ENCODE data around the gene PRR15. TPM values are rescaled to one million over a fixed set of nuclear protein-coding genes. Genes with fewer than 3 reads are reported as not detected.
"Not testable (repeated sequence)": the region's sequence is repeated elsewhere in the genome, so short reads cannot be mapped to it uniquely, and the experiment has no call there.

Gene PRR15
- total RNA-seq (not detected), polyA plus RNA-seq (not detected)

- intact Hi-C loops (cut with micrococcal nuclease), result no loop called here
- H3K27ac ChIP-seq (ENCODE audit: low read depth, low read length), result no peak within 1 kb of the TSS
- POLR2A ChIA-PET (ENCODE audit: partially characterized antibody), result no interaction called here
- CTCF ChIA-PET (ENCODE audit: partially characterized antibody), result no interaction called here
- peaks cover 0 to 5% (median 0%) of the 10 kb centered on the region in 8 donors for H3K9me3 Mint-ChIP-seq
- H3K9me3 ChIP-seq (ENCODE audit: control insufficient read depth in 1 of 2, low read length in 2 of 2), result no peaks in the 10 kb centered on the region
- H3K27me3 ChIP-seq (ENCODE audit: insufficient read depth, low read length), result peaks cover 16% of the 10 kb centered on the region
- peaks cover 14% of the 10 kb centered on the region for H3K4me1 ChIP-seq (ENCODE audit: insufficient read depth, low read length)
- H3K27me3 Mint-ChIP-seq, result peaks cover 32 to 38% of the 10 kb centered on the region in 2 donors
- peak within 1 kb of the TSS in 7 of 8 donors; percentile 13 to 83 (median 49) for H3K4me3 Mint-ChIP-seq
- H3K4me1 Mint-ChIP-seq, result peaks cover 3 to 28% (median 10%) of the 10 kb centered on the region in 4 donors
- no peaks in the 10 kb centered on the region for H3K36me3 ChIP-seq (ENCODE audit: insufficient read depth, low read length)
- no peak for DNase-seq
- no peak within 1 kb of the TSS for H3K27ac Mint-ChIP-seq
- H3K4me3 ChIP-seq (ENCODE audit: low read length in 2 of 2), result no peak within 1 kb of the TSS
- no peaks in the 10 kb centered on the region for H3K36me3 Mint-ChIP-seq
Observed at GRCh38 chr7:29563590-29564495, at the start of gene PRR15. TSS of gene PRR15 (plus strand) at chr7:29563835. CDS start at chr7:29566330, 2,495 bp downstream.

DNA sequence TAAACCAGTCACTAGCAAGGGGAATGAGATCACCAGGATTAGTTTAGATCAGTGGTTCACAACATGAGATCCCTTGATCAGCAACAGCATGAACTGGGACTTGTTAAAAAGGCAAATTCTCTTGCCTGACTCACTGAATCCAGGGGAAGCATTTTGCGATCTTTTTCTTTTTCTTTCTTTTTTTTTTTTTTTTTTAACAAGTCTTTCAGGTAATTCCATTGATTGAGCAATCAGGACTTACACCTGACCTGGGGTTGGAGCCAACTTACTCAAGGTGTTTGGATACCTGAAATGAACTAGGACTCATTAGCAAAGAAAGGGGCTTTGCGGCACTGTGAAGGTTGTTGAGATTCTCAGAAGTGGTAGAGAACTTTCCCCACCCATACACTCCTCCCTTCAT, 47.1 kb upstream of the PRR15 start:
- POLR2A ChIA-PET (ENCODE audit: partially characterized antibody), result no interaction called here
- intact Hi-C loops (cut with micrococcal nuclease), result no loop called here
- Mint-ChIP-seq H3K4me3 (no peak overlapping the region), H3K4me1 (no peaks in the 10 kb centered on the region), H3K36me3 (no peaks in the 10 kb centered on the region), H3K9me3 (peaks cover 0 to 6% (median 3%) of the 10 kb centered on the region in 8 donors), H3K27ac (no peak overlapping the region), H3K27me3 (peaks cover 0 to 4% of the 10 kb centered on the region in 2 donors)
- Histone ChIP-seq H3K36me3 (ENCODE audit: insufficient read depth, low read length) (no peaks in the 10 kb centered on the region), H3K9me3 (ENCODE audit: control insufficient read depth in 1 of 2, low read length in 2 of 2) (no peaks in the 10 kb centered on the region), H3K4me1 (ENCODE audit: insufficient read depth, low read length) (no peaks in the 10 kb centered on the region), H3K4me3 (ENCODE audit: low read length in 2 of 2) (no peak overlapping the region), H3K27me3 (ENCODE audit: insufficient read depth, low read length) (no peaks in the 10 kb centered on the region), H3K27ac (ENCODE audit: low read depth, low read length) (no peak overlapping the region)
- CTCF ChIA-PET (ENCODE audit: partially characterized antibody), result no interaction called here
- no peak for DNase-seq

DNA sequence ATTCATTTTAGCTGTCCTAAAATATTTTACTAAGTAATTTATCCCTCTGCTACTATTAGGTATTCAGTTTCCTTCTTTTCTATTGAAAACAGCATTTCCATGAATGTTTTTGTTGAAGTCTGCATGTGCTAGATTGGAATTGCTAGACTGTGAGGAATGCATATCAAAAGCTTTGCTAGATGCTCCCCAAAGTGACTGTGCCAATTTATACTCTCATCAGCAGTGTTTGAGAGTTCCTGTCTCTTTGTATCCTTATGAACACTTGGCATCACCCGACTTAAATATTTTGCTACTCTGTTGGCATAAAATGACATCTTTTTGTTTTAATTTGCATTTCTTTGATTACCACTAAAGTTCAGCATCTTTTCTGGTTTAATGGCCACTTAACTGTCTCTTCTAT, 45.0 kb upstream of the PRR15 start:
- Histone ChIP-seq H3K4me3 (ENCODE audit: low read length in 2 of 2) (no peak overlapping the region), H3K27me3 (ENCODE audit: insufficient read depth, low read length) (no peaks in the 10 kb centered on the region), H3K9me3 (ENCODE audit: control insufficient read depth in 1 of 2, low read length in 2 of 2) (peaks cover 0 to 3% of the 10 kb centered on the region in 2 donors), H3K36me3 (ENCODE audit: insufficient read depth, low read length) (no peaks in the 10 kb centered on the region), H3K27ac (ENCODE audit: low read depth, low read length) (no peak overlapping the region), H3K4me1 (ENCODE audit: insufficient read depth, low read length) (no peaks in the 10 kb centered on the region)
- POLR2A ChIA-PET (ENCODE audit: partially characterized antibody), result no interaction called here
- intact Hi-C loops (cut with micrococcal nuclease), result no loop called here
- Mint-ChIP-seq H3K36me3 (no peaks in the 10 kb centered on the region), H3K9me3 (peaks cover 0 to 11% (median 3%) of the 10 kb centered on the region in 8 donors), H3K4me3 (no peak overlapping the region), H3K27me3 (peaks cover 0 to 6% of the 10 kb centered on the region in 2 donors), H3K27ac (no peak overlapping the region), H3K4me1 (no peaks in the 10 kb centered on the region)
- no peak for DNase-seq
- CTCF ChIA-PET (ENCODE audit: partially characterized antibody), result no interaction called here

GRCh38 chr7:29523728-29524127, 39.9 kb upstream of the PRR15 start:
- no peaks in the 10 kb centered on the region for H3K36me3 Mint-ChIP-seq
- CTCF ChIA-PET (ENCODE audit: partially characterized antibody), result no interaction called here
- H3K4me1 Mint-ChIP-seq, result no peaks in the 10 kb centered on the region

GRCh38 chr7:29527505-29528108, 36.0 kb upstream of the PRR15 start:
- ChIA-PET CTCF (ENCODE audit: partially characterized antibody) (no interaction called here), POLR2A (ENCODE audit: partially characterized antibody) (no interaction called here)
- intact Hi-C loops (cut with micrococcal nuclease), result no loop called here
- Mint-ChIP-seq H3K27ac (no peak overlapping the region), H3K4me1 (no peaks in the 10 kb centered on the region), H3K4me3 (no peak overlapping the region), H3K9me3 (peaks cover 6 to 14% (median 9%) of the 10 kb centered on the region in 8 donors), H3K27me3 (peaks cover 0 to 5% of the 10 kb centered on the region in 2 donors), H3K36me3 (no peaks in the 10 kb centered on the region)
- no peak overlapping the region for H3K27ac ChIP-seq (ENCODE audit: low read depth, low read length)
- H3K4me1 ChIP-seq (ENCODE audit: insufficient read depth, low read length), result no peaks in the 10 kb centered on the region
- H3K4me3 ChIP-seq (ENCODE audit: low read length in 2 of 2), result no peak overlapping the region
- no peaks in the 10 kb centered on the region for H3K27me3 ChIP-seq (ENCODE audit: insufficient read depth, low read length)
- H3K9me3 ChIP-seq (ENCODE audit: control insufficient read depth in 1 of 2, low read length in 2 of 2), result no peaks in the 10 kb centered on the region
- H3K36me3 ChIP-seq (ENCODE audit: insufficient read depth, low read length), result no peaks in the 10 kb centered on the region
- DNase-seq, result no peak

More at GRCh38 chr7:29523728-29524127, 39.9 kb upstream of the PRR15 start:
- Mint-ChIP-seq H3K27me3 (peaks cover 0 to 9% of the 10 kb centered on the region in 2 donors), H3K27ac (no peak overlapping the region), H3K4me3 (no peak overlapping the region), H3K9me3 (peaks cover 0 to 14% (median 7%) of the 10 kb centered on the region in 8 donors)
- POLR2A ChIA-PET (ENCODE audit: partially characterized antibody), result no interaction called here
- Histone ChIP-seq H3K27me3 (ENCODE audit: insufficient read depth, low read length) (no peaks in the 10 kb centered on the region), H3K4me3 (ENCODE audit: low read length in 2 of 2) (no peak overlapping the region), H3K36me3 (ENCODE audit: insufficient read depth, low read length) (no peaks in the 10 kb centered on the region), H3K4me1 (ENCODE audit: insufficient read depth, low read length) (no peaks in the 10 kb centered on the region), H3K27ac (ENCODE audit: low read depth, low read length) (no peak overlapping the region), H3K9me3 (ENCODE audit: control insufficient read depth in 1 of 2, low read length in 2 of 2) (peaks cover 0 to 3% of the 10 kb centered on the region in 2 donors)
- intact Hi-C loops (cut with micrococcal nuclease), result no loop called here
- no peak for DNase-seq

- H3K4me3 ChIP-seq (ENCODE audit: low read length in 2 of 2); H3K4me3 Mint-ChIP-seq; H3K4me1 Mint-ChIP-seq; H3K27me3 ChIP-seq (ENCODE audit: insufficient read depth, low read length); CTCF ChIA-PET (ENCODE audit: partially characterized antibody); H3K9me3 ChIP-seq (ENCODE audit: control insufficient read depth in 1 of 2, low read length in 2 of 2); H3K27ac Mint-ChIP-seq; DNase-seq; H3K36me3 ChIP-seq (ENCODE audit: insufficient read depth, low read length); intact Hi-C loops (cut with micrococcal nuclease); POLR2A ChIA-PET (ENCODE audit: partially characterized antibody); H3K27ac ChIP-seq (ENCODE audit: low read depth, low read length); H3K36me3 Mint-ChIP-seq; H3K4me1 ChIP-seq (ENCODE audit: insufficient read depth, low read length); H3K27me3 Mint-ChIP-seq: not testable (repeated sequence)
- H3K9me3 Mint-ChIP-seq, result peaks cover 3 to 14% (median 9%) of the 10 kb centered on the region in 8 donors
Observed at GRCh38 chr7:29528526-29528925, 35.1 kb upstream of the PRR15 start.

- CTCF ChIA-PET (ENCODE audit: partially characterized antibody), result no interaction called here
Observed at GRCh38 chr7:29538389-29538788, 25.2 kb upstream of the PRR15 start.

More at GRCh38 chr7:29538389-29538788, 25.2 kb upstream of the PRR15 start:
- Mint-ChIP-seq H3K4me3 (no peak overlapping the region), H3K9me3 (peaks cover 0 to 6% (median 0%) of the 10 kb centered on the region in 8 donors), H3K27ac (no peak overlapping the region), H3K27me3 (peaks cover 0 to 6% of the 10 kb centered on the region in 2 donors), H3K4me1 (no peaks in the 10 kb centered on the region), H3K36me3 (no peaks in the 10 kb centered on the region)
- Histone ChIP-seq H3K27ac (ENCODE audit: low read depth, low read length) (no peak overlapping the region), H3K4me3 (ENCODE audit: low read length in 2 of 2) (no peak overlapping the region), H3K36me3 (ENCODE audit: insufficient read depth, low read length) (no peaks in the 10 kb centered on the region), H3K4me1 (ENCODE audit: insufficient read depth, low read length) (no peaks in the 10 kb centered on the region), H3K9me3 (ENCODE audit: control insufficient read depth in 1 of 2, low read length in 2 of 2) (no peaks in the 10 kb centered on the region), H3K27me3 (ENCODE audit: insufficient read depth, low read length) (no peaks in the 10 kb centered on the region)
- no peak for DNase-seq
- intact Hi-C loops (cut with micrococcal nuclease), result no loop called here
- POLR2A ChIA-PET (ENCODE audit: partially characterized antibody), result no interaction called here

Data from CD4-positive, alpha-beta memory T cell (primary cell).